DMS 273 (cell line): ENCODE data around the gene GPANK1.
"Not testable (repeated sequence)": the region's sequence is repeated elsewhere in the genome, so short reads cannot be mapped to it uniquely, and the experiment has no call there.

Experiments used
- DNase-seq: peaks from one replicate; lab custom pipeline; 2025; ENCODE audit not compliant: unreplicated experiment; lab: John Stamatoyannopoulos, UW

The GPANK1 gene

DNA sequence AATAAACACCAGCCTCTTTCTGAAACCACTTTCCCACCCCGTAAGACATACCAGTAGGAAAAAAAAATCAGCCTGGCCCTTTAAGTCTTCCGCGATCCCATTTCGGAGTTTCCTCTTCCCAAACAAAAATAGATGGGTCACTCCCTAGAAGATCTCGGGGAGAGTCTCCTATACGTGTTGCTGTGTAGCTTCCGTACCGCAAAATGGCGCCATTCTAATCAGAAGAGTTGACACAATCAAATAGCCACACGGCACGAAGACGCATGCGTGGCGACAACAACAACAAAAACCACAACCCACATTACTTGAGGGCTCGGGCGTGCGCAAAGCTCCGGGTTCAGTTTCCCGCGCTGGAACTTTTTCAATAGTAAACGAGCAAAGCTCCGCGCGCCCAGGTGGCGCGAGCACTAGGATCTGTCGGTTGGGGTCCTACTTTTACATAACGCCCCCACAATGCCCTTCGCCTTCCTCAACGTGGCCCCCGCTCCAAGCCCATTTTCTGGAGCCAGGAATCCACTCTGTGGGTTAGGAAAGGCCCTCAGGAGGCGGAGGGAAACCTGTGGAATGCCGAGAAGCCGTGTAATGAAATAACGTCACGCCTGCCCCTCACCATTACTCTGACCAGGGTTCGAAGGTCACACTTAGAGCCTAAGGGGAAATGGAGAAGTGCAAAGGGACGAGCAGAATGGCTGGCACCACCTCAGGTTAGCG is at the start of gene GPANK1:
TSS of gene GPANK1 (minus strand) at position 208 of the 711 bp plus-strand sequence. CDS start 519 bp downstream, outside the sequence.
- DNase-seq: peak; percentile 98

DNA sequence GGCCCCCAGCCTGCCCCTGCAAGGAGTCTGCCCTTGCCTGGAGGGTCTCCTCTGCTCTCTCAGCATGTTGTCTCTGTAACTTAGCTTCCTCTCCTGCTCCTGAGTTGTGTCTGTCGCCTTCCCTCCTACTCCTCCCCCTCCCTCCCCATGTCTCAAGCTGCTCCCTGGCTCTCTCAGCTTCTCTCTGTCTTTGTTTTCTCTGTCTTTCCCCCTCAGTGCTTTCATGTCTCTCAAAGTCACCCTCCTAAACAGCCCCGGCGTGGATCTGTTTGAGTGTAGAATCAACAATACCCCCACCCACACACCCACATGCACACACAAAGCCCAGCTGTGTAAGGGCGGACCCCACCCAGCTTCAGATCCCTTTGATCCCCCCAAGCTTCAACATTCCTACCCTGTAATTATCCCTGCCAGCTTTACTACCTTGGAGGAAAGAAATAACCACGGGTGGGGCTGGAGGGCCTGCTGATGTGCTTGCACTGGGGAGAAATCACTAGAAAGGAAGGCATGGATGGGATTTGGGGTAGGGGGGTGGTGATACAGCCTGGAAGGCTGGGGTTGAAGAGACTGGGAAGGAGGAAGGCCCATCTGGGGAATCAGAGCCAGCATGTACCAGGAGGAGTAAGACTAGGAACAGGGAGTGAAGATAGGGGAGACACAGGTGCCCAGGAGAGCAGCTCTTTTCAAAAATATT is 49.3 kb upstream of the GPANK1 start:
- no peak for DNase-seq

DNA sequence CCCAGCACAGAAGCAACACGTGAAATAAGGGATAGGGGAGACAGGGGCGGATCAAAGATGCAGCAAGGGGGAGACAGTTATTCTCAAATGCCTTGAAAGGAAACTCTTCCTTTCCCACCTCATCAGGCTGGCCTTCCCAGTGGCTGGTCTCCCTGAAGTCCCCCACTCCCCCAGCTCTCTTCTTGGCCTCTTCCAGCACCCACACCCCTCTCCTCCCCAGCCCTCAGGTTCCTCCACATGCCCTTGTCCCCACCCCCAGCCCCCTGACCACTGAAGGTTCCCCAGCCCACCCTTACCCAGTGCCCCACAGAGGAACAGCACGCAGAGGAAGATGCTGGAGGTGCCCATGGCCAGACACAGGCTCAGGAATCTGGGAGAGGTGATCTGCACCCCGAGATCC is 48.7 kb upstream of the GPANK1 start:
- no peak for DNase-seq

DNA sequence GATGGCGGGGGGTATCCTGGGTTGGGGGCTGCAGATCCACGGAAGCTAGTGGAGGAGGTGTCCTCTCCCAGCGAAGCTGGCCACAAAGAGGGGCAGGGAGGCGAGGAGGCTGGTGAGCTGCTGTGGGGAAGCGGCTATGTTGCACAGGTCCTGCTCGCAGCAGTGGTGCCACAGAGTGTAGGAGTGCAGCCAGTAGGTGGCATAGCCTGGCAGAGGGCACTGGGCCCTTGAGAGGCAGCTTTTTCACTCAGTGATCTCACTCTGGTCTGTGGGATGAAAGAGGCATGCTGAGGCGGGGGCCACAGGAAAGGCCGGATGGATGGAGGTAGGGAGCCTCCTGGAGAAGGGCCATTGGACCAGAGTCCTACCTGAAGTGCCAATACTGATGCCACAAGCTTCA is 47.5 kb upstream of the GPANK1 start:
- DNase-seq: peak; percentile 40

DNA sequence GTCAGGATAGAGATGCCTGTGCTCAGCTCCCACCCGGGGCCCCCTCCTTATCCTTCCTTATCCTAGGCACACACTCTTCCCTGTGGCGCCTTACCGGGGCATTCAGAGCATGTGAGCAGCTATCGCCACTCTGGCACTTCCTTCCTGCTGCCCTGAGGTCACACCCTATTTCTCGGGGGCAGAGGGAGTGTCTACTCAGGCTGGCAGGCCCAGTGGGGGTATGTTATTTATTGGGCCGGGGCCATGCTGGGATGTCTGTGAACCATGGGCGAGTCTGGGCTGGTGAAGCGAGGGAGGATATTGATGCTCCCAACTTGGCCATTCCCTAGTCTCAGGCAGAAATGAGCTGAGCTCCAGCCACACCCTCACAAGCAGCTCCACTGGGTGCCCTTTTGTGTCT is 46.4 kb upstream of the GPANK1 start:
- DNase-seq: no peak

DNA sequence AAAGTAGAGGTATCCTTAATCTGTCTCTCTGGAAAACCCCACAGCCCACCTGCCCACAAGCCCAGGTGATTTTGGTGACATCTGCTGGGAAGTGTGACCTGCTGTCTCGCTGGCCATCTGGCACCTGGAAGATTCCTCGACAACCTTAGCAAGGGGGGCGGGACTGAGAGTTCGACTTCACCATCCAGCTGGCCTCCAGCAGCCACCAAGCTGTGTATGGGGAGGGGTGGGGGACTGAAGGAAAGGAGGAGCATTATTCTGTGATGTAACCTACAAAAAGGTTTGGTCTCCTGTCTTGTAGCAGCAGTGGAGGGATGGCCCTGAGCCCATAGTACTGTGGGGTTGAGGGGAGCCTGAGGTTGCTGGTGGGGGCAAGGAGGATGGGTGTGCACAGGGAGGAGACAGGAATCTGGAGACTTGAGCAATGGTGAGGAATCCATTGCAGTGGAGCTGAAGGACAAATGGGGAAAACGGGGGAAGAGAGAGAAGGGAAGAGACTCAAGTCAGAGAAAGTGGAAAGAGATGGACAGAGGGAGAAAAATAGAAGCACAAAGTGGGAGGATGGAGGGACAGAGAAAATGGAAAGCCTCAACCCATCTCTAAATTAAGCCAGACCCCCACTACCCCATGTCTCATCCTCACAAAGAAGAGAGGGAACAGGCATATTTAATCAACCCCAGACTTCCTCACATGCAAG is 45.9 kb upstream of the GPANK1 start:
- DNase-seq: peak; percentile 57

DNA sequence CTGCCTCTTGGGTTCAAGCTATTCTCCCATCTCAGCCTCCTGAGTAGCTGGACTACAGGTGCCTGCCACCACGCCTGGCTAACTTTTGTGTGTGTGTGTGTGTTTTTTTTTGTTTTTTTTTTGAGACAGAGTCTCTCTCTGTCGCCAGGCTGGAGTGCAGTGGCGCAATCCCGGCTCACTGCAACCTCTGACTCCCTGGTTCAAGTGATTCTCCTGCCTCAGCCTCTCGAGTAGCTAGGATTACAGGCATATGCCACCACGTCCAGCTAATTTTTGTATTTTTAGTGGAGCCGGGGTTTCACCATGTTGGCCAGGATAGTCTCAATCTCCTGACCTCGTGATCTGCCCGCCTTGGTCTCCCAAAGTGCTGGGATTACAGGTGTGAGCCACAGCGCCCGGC is 44.4 kb upstream of the GPANK1 start:
- DNase-seq: not testable (repeated sequence)

DNA sequence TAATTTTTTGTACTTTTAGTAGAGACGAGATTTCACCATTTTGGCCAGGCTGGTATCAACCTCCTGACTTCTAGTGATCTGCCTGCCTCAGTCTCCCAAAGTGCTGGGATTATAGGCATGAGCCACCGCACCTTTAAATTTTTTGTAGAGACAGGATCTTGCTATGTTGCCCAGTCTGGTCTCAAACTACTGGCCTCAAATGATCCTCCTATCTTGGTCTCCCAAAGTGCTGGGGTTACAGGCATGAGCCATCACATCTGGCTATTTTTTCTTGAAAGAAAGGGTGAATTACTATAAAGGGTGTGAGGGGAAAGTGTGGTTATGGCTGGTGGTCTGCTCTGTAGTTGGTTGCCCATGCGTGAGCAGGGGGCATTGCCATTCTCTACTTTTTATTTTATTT is 43.4 kb upstream of the GPANK1 start:
- no peak for DNase-seq

DNA sequence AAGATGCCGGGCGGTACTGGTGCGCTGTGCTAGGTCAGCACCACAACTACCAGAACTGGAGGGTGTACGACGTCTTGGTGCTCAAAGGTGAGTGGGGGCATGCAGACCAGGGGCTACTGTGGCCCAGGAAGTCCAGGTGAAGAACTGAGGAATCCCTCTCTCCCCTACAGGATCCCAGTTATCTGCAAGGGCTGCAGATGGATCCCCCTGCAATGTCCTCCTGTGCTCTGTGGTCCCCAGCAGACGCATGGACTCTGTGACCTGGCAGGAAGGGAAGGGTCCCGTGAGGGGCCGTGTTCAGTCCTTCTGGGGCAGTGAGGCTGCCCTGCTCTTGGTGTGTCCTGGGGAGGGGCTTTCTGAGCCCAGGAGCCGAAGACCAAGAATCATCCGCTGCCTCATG is 42.9 kb upstream of the GPANK1 start:
- no peak for DNase-seq

DNA sequence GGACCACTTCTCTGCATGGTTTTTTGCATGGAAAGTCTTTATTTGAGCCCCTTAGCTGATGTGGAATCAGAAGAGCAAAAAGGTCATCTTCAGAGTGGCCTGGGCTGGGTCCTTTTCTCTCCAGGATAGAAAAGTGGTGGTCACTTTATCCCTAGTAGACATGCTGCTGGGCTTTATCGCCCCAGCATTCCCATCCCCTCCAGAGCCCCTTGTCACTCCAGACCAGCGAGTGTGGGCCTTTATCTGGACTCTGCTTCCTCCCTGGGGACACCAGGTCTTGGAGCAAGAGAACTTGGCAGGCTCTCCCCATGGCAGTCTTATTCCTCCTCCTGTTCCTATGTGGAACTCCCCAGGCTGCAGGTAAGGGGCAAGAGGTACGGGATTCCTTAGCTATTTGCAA is 41.8 kb upstream of the GPANK1 start, which contains the start of gene LY6G6F:
TSS of gene LY6G6F (plus strand) at position 268 of the 400 bp plus-strand sequence. CDS start at position 309, 41 bp downstream.
- no peak for DNase-seq

DNA sequence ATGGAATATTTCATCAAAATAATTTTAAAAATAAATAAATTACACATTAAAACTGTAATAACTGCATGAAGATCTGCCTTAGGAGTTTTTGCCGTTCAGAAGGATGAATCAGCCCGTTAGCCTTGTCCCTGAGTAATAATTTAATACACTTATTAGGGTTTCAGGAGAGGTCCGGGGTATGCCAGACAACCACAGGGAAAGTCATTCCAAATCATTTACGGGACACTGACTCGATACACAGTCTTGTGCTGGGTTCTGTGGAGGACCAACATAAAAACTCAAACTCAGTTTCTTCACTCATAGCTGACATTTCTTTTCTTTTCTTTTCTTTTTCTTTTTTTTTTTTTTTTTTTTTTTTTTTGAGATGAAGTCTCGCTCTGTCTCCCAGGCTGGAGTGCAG is 41.1 kb upstream of the GPANK1 start:
- no peak for DNase-seq

DNA sequence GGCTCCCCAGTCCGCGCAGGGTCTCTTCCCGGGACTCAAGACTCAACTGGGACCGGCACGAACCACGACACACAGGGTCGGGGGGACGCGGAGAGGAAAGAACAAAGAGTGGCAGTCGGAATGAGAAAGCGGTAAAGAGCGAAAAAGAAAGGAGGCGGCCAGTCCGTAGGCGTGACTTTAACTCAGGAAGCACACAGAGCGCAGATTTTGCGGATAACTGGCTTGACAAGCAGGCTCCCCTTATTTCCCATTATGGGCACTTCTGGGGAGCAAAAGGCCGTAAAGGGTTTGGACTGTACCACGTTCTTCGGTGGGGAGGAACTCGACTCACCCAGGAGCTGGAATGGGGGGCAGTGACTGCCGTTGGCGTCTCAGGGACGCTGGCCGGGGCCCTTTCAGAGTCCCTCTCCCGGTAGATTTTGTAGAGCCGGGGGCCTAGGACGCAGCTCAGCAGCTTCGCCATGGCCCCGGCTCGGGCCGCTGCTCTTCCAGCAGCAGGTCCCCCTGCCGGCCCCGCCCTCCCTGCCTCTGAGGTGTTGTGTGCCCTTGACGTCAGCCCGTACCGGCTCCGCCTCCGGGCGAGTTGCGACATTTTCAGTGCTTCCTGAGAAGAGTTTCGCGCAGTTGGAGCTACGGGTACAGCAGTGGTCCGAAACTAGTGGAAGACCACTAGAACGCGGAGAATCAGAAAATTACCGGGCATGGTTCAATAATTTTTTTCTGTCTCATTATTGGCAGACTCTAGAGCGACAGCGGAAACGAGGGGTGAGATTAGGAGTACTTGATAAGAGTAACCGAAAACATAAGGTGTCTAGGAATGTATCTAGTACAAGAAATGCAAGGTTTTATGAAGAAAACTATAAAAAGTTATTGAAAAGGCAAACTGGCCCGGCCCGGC is 38.3 kb upstream of the GPANK1 start, which contains the start of gene ABHD16A:
TSS of gene ABHD16A (minus strand) at position 506 of the 898 bp plus-strand sequence. CDS start at position 463, 43 bp downstream.
- peak; percentile 99 for DNase-seq

DNA sequence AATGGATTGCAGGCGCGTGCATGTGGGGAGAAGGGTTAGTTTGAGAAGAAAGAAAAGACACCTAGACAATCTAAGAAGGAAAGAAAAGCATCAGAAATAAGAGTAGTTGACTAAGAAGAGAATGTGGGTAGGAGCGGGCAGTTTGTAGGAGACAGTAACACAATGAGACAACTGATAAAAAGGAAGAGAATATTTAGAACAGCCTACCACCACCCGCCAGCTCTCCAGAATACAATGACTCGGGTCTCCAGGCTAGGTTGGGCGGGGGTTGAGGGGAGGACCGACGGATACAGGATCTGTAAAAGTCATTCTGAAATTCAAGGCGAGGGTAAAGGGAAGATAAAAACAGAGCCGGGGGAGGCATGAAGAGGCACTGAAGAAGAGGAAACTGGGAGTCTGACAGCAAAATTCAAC is 37.6 kb upstream of the GPANK1 start:
- peak; percentile 72 for DNase-seq

DNA sequence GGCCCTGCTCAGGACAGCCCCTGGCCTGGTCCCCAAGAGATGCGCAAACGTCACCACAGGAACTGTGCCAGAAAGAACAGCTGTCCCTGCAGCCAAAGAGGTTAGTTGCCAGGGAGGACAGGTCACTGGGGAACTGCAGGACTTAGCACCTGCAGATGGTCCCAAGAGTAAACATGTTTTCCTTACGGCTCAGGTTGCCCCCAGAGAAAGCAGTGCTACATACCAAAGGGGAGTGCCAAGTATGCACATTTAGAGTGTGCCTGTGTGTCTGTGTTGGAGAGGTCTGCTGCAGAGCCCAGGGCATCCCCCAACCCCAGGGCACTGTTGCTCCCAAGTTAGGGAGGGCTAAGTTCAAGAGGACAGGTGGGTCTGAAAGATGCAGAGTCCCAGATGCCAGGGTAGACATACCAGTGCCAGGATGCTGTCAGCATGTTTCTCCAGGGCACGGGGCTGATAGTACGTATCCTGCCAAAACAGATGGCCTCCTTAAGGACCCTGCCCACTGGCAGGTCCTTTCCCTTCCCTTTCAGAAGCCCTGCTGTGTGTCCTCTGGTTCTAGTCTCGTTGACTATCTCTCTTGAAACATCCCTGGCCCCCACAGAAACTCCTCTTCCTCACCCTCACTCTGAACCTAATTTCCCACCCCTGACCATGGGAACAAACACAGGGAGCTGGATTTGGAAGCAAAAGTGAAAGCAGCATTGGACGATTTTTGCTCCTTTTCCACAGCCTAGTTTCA is 37.0 kb upstream of the GPANK1 start:
- peak; percentile 80 for DNase-seq

DNA sequence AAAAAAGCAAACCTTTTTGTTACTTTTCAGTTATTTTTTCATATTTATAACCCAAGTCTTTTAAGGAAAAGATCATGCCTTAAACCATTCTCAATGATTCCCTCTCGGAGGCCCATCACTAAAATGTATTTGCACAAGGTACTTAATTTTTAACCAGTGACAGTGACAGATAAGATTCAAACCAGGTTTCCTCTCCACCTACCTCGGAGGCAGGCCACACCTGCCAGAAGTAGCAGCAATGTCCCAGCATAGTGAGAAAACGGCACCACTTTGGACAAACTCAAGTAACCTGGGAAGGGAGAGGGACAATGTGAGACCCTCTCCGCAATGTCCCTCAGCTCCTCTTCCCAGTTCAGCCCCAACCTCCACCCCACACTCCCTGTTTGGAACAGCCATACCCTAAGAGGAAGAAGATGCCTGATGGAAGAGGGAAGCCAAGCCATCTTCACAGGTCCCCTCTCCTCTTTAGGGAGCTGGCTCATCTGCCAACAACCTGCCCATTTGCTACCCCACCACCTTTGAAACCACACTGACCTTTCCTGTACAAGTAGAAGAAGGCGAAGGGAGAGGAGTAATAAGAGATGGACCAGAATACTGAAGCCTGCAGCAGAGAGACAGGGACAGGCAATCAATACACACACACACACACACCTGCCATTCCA is 36.1 kb upstream of the GPANK1 start:
- no peak for DNase-seq

DNA sequence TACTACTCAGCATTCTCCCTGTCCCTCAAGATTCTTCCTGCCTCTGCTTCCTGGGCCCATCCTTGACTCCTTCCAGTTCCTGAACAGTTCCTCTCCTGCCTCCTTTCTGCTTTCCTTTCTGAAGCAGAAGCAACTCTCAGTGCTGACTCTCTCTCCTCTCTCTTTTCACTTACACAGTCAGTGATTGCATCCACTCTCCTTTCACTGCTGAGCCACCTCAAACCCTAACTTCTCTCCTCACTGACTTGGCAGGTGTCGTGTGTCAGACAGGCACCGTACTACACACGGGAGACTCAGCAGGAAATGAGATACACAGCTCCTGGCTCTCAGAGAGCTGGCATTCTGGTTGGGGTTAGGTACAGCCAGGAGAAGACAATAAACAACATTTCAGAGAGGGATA is 32.8 kb upstream of the GPANK1 start:
- DNase-seq: peak; percentile 28

DNA sequence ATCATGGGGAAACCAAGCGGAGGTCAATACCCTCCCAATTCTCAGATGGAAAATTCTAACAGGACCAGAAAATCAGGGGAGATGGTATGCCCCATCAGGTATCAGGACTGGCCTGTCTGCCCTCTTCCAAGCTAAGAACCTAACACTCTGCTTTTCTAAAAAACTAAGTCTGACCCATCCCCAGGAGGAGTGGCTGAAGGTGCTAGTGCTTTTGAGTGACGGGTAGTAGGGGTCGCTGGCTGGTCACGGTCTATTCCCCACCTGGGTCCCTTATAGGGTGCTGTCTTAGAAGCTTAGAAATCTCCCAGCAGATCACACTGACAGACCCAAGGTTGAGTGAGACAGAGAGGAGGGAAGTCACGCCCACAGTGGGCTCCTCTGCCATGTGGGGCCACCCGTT is 28.7 kb upstream of the GPANK1 start:
- no peak for DNase-seq

DNA sequence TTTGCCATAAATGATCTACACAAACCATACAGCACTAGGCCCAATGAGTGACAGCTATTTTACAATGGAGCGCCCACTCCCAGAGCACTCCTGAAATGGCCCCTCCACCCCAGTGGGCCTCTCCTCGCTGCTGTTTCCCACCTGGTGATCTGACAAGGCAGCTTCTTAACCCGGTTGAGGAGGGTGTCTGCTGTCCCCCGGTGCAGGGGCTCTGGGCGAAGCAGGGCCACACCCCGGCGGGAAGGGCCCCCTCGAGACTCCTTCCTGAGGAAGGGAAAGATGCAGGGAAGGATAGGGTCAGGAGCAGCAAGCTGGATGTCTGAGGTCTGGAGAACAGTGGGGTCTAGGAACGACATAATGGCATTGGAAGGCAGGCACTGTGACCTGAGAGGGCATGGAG is 28.1 kb upstream of the GPANK1 start:
- no peak for DNase-seq

DNA sequence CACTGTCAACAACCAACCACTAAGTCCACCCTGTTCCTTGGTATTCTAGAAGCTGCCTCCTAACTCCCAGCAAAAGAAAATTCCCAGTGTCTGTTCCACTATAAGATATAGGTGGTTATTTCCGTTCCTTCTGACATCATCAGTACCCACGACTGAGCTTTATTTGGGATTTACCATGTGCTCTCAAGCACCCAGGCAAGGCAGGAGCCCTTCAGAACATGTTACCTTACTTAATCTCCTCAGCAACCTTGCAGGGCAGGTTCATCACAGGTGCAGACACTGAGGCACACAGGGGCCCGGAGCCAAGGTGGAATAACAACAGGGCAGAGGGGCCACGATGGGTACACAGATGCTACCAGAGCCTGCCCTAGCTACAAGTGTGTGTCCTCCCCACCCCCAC is 27.6 kb upstream of the GPANK1 start:
- no peak for DNase-seq
